ENCODE measurements around the gene ARID4A.
"Not testable (repeated sequence)": the region's sequence is repeated elsewhere in the genome, so short reads cannot be mapped to it uniquely, and the experiment has no call there.

- TF ChIP-seq POLR2AphosphoS5, CTCF, POLR2A (IDR thresholded peaks at IDR 0.05): not testable (repeated sequence)
Measured at GRCh38 chr14:58343535-58343934, 45.2 kb downstream of the ARID4A start.

All from breast epithelium (tissue), 3 donors.